Hippocampal formation (tissue), 2 donors: Measurements from ENCODE around the gene PLXND1.
A peak's percentile ranks its signal among the peaks of the same experiment; 100 is the strongest.

Experiments used
- DNase-seq, 2 donors: peaks; one replicate each; lab custom pipeline; 2025; lab: John Stamatoyannopoulos, UW

PLXND1 gene

DNA sequence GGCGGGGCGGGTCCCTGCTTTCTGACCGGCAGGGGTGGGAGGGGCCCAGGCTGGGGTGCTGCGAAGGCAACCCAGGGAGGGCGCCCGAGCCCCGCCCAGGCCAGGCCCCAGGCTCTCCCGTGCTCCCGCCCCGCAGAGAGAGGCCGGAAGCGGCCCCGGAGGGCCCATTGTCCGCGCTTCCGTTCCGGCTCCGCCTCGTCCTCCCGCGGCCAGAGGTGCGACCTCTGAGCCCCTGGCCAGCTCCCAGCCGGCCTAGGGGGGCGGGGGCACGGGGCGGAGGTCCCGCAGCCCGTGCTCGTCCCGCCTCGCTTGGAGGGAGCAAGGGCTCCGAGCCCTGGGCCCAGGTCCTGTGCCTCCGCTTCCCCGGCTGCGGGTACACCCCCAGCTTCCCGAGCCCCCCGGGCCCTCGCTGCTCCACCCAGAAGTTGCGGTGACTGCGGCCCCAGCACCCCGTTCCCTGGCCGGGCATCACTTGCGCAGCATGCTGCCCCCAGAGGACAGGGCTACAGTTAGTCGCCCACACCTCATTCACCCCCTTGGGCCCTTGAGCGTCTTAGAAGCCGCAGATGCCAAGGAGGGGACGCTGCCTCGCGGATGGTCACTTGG is 20.4 kb upstream of the PLXND1 start:
- peak; percentile 47 to 79 for DNase-seq

DNA sequence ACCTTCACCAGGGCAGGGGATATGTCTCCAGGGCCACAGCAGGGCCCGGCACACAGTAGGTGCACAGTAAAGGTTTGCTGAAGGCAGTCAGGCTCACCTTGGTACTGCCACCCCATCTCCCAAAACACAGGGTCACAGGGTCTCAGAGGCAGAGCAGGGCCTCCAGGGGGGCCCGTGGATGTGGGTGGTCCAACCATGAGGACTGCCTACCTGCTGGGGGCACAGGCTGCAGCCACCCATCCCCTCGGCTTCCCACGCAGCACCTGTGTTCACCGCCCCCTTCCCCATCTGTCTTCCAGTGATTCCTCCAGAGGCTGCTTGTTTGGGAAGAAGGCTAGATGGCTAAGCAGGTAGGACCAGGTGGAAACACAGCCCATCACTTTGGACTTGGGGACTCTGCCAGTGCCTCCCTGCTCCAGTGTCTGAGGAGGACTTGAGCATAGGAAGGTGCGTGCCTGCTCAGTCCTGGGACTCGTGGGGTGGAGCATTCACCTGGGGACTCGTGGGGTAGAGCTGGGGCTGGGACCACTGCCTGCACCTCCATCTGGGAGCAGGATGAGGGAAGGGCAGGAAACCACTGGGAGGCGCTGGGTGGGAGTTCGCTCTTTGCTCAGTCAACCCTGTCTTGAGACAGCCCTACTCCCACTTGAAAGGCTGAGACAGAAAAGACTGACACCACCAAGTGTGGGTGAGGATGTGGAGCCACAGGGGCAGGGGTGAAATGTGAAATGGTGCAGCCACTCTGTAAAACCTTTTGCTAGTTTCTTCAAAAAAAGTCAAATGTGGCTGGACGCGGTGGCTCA is 18.8 kb upstream of the PLXND1 start:
- no peak for DNase-seq

DNA sequence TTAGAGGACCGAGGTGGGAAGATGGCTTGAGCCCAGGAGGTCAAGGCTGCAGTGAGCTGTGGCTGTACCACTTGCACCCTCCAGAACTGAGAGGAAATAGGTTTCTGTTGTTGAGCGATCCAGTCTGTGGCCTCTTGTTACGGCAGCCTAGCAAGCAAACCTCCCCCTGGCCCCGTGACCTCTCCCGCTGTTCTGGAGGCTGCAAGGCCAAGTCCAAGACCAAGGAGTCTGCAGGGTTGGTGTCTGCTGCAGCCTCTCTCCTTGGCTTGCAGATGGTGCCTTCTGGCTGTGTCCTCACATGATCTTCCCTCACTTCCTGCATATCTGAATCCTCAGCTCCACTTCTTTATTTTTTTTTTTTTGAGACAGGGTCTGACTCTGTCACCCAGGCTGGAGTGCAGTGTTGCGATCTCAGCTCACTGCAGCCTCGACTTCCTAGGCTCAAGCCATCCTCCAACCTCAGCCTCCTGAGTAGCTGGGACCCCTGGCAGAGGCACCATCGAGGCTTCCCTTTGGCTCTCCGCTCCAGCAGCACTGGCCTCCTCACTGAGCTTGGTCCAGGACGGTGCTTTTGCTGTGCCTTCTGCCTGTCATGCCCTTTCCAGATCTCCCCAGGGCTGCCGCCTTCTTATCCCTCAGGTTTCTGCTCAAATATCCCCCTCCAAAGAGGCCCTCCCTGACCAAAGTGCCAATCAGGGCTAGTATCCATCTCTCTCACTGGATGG is 18.0 kb upstream of the PLXND1 start:
- DNase-seq: no peak

DNA sequence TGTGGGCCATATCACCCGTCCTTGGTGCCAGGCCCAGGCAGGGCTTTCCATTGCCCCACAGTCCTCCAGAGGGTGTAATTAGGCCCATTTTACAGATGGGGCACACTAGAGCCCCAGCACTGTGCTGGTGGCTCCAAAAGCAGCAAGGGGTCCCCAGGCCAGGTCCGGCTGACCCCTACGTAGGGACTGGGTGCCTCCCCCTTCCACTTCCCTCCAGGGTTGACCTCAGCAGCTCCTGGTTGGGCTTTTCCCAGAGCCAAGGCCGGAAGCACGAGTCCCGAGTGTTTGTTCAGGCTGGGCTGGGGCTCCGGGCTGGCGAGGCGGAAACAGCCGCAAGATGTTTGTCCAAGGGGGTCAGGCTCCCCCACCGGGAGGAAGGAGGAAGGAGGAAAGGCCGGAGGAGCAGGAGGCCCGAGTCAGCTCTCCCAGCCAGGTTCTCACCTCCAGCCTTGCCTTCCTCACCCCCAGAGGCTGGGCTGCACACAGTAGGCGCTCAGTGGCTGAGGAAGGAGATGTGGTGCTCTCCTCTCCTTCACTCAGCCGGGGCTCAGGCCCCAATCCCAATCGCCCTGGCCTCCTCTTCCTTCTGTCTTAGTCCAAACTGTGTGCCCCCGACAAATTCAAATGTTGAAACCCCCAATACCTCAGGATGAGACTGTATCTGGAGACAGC is 17.1 kb upstream of the PLXND1 start:
- DNase-seq: no peak

DNA sequence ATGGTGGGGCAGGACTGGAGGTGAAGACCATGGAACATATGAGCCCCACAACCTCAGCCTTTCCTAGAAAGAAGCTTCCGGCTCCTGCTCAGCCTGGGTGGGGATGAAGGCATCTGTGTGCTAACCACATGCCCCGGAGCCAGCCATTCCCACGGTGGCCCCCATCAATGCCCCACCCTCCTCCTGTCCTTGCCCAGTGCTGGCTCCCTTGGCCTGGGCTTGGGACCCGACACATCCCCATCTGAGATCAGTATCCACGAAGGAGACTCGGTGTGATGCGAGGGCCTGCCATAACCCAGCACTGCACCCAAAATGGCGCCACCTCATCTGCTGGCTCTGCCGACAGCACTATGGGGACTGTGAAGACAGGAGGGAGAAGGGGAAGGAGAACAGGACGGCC is 16.5 kb upstream of the PLXND1 start:
- no peak for DNase-seq

DNA sequence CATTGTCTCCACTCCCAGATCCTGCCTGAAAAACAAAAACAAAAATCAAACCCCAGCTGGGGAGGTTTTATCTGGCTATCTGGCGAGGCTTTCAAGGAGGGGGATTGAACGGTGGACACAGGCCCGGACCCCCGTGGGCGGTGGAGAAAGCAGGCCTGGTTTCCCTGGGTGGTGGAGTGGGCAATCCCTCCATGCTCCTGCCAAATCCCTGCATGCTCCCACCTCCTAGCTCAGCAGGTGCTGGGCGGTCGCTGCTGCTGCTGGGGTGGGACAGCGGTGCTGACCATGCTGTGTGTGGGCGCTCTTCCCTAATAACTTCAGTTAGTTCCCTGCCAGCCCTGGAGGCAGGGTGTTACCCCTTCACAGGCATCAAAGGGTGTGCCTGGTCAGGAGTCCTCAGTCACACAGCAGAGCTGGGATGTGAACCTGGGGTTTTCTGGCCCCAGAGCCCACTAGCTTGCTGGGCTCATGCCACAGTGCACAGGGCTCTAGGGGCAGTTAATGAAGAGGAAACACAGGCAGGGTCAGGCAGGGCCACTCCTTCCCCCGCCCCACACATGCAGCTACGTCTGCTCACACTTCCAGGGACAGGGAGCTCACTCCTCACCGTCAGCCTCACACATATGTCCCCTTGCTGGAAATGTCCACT is 15.9 kb upstream of the PLXND1 start:
- DNase-seq: no peak

DNA sequence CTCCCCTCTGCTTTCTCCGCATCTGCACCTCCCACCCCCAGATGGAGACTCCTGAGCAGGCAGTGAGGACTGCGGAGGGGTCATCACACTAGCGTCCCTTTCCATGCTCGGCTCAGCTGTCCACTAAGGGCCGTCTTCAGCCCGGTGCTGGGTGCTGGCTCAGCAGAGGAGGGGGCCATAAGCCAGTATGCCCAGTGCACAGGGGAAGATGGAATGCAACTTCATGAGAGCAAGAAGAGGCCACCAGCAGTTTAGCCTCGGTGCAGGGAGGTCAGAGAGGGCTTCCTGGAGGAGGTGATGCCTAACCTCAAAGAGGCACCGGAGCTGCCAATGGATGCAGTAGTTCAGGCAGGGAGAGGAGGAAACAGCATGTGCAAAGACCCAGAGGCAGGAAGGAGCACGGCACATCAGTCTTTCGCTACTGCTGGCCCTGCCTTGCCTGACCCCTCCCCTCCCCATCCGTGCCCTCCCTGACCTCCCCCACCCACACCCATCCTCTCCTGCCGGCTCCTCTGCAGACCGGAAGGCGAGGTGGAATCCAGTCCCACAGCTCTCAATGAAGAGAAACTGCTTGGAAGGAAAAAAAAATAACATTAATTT is 15.2 kb upstream of the PLXND1 start:
- DNase-seq: no peak

DNA sequence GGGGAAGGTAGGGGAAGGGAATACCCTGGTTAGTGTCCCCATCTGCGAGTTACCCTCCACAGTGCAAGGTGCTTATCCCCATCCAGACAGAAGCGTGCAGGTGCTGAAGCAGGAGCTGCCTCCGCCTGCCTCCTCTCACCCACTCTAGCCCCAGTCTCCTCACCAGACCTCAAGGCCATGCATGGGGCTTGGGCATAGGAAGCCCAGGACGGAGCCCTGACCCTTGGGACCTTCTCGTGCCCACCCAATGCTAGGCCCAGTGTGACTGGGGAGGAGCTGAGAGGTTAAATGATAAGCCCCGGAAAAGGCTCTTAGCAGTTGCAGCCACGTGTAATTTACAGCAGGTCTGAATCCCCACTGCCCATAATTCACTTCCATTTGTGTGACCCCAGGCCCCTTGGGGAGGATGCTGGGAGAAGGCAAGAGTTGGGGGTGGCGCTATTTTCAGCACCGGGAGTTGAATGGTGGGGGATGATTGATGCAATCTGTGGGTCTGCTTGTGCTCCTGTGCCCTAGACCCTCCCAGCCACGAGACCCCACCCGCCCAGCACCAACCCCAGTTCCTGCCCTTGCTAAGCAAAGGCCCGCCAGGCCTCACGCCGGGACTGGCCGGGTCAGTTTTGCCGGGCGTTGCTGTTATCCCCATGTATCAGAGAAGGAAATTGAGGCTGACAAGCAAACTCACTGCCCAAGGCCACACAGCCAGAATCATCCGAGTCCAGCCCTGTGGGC is 14.5 kb upstream of the PLXND1 start:
- no peak for DNase-seq

DNA sequence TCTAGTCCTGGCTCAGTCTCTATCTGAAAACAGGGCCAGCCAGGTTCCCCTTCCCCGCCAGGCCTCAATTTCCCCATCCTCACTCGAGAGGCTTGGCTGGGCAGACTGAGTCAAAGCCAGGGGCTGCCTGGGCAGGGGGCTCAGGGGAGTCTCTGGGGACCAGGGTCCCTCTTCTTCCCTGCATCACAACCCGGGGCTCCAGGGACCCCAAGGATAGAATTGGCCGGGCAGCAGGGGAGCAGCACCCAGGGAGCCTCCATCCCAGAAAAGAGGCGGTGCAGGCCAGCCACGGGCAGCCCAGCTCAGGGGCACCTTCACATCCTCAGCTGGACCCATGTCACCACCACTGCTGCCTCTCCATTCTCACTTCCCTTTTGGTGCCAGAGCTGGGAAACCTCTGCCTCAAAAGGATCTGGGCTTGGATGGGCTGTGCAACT is 13.3 kb upstream of the PLXND1 start:
- no peak for DNase-seq

DNA sequence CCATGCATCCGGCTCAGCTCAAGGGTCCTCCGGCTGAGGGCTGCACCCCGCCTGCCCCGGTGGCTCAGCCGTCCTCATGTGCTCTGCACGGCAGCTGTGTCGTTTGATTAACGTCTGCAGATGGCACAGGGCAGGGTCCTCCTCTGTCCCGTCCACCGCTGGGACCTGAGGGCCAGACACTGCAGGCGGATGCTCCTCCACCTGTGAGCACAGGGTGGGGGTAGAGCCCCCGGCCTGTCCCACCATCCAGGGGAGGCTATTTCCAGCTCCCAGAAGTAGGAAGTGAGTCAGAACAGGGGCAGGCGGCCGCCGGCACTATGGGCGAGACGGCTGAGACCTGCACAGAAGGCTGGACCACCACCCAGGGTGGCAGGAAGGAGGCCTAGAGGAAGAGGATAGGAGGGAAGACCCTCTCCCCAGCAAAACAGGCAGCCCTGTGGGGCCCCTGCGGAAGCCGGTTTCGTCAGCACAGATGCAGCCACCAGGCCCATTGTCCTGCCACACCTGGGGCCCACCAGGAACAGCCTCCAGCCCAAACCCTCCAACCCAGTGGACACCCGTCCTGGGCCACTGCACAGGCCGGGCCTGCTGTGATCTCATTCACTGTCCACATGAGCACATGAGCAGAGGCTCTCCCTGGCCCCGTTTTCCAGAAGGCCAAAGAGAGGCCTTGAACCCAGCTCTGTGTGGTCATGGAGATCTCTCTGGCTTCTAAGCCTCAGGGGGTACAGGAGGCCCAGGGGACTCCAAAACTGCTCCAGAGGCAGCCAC is 12.6 kb upstream of the PLXND1 start:
- no peak for DNase-seq

DNA sequence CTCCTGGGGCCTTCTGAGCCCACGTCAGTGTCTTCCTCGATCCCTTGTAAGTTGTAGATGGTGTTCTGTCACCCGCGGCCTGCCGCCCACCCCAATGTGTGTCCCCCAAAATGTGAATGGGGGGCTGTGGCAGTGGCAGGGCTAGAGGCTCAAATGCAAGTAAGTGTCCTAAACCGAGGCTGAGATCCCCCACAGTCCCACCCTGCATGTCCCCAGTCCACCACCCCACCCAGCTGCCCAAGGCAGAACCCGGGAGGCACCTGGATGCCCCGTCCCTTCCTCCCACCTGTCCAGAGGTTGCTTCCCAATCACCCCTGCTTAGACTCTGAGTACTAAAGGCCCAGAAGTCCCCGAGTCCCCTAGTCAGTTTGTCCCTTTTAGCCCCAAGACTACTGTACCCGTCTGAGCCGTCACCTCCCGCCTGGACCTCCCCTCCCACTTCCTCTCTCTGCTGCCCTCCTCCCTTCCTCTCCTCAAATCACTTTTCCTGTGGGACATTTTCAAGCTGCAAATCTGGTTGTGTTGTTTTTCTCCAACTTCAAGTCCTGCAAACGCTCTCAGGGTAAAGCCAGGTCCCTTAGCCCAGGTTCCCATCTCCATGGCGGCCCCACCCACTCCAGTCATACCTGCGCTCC is 11.8 kb upstream of the PLXND1 start:
- no peak for DNase-seq

DNA sequence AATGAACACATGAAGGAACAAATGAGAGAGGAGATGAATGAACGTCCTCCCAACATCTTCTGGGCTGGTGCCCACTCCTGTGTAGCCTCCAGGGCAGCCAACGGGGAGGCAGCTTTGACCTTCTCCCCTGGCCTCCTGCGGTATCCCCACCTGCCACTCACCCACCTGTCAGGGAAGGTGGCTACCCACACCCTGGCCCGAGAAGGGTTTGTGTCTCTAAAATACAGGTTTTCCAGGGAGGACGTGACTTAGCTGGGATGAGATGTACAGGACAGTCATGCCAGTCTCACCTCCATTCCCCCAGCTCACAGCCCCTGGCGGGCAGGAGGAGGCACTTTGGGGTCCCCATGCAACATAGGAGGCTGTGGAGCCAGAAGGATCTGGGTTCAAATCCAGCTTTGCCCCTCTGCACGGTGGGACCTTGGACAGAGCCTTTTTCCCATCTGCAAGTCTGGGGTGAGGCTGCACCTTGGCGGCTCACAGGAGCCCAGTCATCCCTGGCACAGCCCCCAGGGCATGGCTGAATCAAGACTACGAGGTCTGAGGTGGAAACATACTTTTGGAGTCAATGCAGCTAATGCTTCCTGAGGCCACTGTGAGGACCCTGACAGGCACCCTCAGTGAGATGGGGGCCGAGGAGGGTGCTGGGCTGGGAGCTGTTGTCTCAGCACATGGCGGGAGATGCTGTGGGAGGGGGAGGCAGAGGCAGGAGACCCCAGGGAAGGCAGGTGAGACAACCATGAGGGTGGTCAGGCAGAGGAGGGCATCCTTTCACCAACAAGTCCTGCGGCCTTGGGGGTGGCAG is 11.1 kb upstream of the PLXND1 start:
- DNase-seq: no peak

DNA sequence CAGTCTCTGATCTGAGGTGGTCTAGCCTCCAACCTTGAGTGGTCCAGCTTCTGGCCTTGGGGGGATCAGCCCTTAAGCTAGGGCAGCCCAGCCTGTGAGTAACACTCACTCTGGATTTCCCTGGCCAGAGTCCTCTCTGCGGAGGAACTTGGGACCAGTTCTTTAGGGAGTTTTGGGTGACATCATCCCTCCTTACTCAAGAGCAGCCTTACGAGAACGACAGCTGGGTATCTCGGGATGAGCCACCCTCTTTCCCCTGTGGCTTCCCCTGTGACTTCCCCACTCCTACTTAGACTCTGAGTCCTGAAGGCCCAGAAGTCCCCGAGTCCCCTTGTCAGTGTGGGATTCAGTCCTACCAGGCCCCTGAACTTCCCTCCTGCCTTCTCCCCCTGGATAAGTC is 10.2 kb upstream of the PLXND1 start:
- DNase-seq: no peak

DNA sequence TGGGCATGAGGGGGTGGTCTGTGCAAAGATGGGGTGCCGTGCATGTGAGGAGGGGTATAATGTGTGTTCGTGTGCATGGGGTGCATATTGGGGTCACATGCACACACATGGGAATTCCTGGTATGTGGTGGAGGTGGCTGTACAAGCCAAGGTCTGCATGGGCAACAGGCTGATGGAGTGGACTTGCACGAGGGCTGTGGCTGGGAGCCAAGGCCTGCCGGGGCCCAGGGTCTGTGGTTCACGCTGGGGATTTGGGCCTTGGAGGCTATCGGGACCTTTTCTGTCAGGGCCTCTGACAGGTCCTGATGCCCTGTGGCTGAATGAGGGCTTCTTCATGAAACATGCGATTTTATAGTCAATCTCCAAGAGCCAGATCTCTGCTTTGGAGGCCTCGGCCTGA is 9.8 kb upstream of the PLXND1 start:
- no peak for DNase-seq

DNA sequence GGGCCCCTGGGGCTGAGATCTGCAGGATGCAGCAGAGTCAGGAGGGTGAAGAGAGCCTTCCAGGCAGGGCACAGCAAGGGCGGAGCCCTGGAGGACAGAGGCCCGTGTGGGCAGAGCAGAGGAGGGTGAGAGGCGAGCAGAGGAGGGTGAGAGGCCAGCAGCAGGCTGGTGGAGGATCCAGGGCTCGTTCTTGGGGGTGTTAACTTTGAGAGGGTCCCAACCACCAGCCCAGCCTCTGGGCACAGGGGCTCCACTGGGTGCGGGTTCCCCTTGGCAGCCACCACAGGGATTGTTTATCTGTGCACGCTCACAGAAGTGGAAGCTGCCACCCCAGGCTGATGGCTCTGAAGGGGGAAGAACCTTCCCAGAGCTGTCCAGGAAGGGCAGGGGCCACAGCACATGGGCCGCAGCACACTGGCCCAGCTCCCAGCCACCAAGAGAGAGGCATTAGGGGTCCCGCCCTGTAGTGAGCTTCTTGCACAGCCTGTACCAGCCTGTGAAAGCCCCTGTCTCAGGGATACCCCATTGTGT is 9.3 kb upstream of the PLXND1 start:
- DNase-seq: peak in 1 of 2 donors; percentile 20

DNA sequence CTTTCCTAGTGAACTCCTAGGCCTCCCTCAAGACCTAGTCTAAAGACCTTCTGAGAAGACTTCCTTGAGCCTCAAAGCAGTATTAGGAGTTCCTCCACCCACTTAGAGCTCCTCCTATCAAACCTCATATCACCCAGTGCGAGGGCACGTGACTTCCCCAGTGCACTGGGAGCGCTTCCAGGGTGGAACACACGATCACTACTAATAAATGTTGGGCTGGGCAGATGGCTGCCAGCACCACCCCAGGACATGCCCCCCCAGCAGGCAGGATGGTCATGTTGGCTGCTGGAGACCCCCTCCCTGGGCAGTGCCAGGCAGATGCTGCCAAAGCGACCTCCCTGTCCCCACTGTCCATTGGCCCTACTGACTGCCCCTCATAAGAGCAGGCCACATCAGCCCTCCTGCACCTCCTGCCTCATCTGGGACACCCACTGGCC is 8.5 kb upstream of the PLXND1 start:
- DNase-seq: no peak

DNA sequence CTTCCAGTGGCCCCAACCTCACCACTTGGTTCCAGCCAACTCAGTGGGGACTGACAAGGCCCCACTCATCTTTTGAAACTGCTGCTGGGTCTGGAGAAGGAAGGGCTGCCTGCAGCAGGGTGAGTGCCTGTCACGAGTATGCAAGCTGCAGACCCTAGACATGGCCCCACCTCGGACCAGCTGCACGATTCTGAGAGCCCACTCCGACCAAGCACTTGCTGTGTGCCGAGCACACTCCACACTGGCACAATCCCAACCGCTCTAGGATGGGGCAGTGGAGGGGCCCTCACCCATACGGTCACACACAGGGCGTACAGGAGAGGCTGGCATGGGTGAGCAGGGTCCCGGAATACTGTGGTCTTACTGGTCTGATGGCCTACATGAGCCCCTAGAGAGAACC is 8.0 kb upstream of the PLXND1 start:
- no peak for DNase-seq

DNA sequence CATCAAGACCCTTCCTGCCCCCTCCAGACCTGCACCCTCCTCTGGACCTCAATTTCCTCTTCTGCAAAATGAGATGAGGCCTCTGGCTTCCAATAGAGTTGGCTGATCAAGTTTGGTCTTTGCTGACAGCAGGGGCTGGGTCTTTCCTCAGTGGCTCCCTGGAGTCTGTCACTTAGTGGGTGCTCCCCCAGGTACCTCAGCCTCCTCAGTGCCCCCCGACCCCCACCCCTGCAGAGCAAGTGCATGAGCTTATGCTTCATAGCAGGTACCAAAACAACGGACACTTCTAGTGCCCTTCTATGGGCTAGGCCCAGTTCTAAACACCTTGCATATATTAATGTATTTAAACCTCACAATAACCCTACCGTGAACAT is 6.9 kb upstream of the PLXND1 start:
- DNase-seq: no peak
